CD4-positive, alpha-beta T cell treated with Interleukin-6 at 100 ng/mL for 8 hours (primary cell): ENCODE results near the gene DUSP15.

Experiments used
- DNase-seq: peaks from one replicate; pipeline ENCODE4 v3.0.0-alpha.2; 2020; ENCODE audit warnings: mixed read lengths, low spot score

The DUSP15 gene

GRCh38 chr20:31894980-31895675 lies 24.8 kb upstream of the DUSP15 start:
- DNase-seq: no peak

- no peak for DNase-seq
Measured at GRCh38 chr20:31890646-31891045, 20.3 kb upstream of the DUSP15 start.

- DNase-seq: no peak
Measured at GRCh38 chr20:31883829-31884228, 13.5 kb upstream of the DUSP15 start.

GRCh38 chr20:31881945-31882344 lies 11.6 kb upstream of the DUSP15 start:
- no peak for DNase-seq

- DNase-seq: peak; percentile 83
Measured at GRCh38 chr20:31879143-31879987, 9.0 kb upstream of the DUSP15 start.

GRCh38 chr20:31877684-31878083 lies 7.4 kb upstream of the DUSP15 start:
- DNase-seq: no peak

- no peak for DNase-seq
Measured at GRCh38 chr20:31875671-31876070, 5.3 kb upstream of the DUSP15 start.

GRCh38 chr20:31872406-31872805 lies 2.1 kb upstream of the DUSP15 start:
- no peak for DNase-seq

- no peak for DNase-seq
Measured at GRCh38 chr20:31871618-31871954, 1.3 kb upstream of the DUSP15 start.

- DNase-seq: no peak
Measured at GRCh38 chr20:31870726-31871617, 645 bp upstream of the DUSP15 start.

- no peak for DNase-seq
Measured at GRCh38 chr20:31869673-31869941, 720 bp downstream of the DUSP15 start.

GRCh38 chr20:31868853-31869672 lies 1.3 kb downstream of the DUSP15 start:
- DNase-seq: no peak

GRCh38 chr20:31866221-31866620 lies 4.1 kb downstream of the DUSP15 start:
- no peak for DNase-seq

- no peak for DNase-seq
Measured at GRCh38 chr20:31864521-31865400, 5.6 kb downstream of the DUSP15 start.

- no peak for DNase-seq
Measured at GRCh38 chr20:31863296-31864085, 6.8 kb downstream of the DUSP15 start.

GRCh38 chr20:31862506-31862905 lies 7.8 kb downstream of the DUSP15 start:
- DNase-seq: no peak

- no peak for DNase-seq
Measured at GRCh38 chr20:31862157-31862470, 8.2 kb downstream of the DUSP15 start.

GRCh38 chr20:31861385-31862156 lies 8.8 kb downstream of the DUSP15 start:
- peak; percentile 58 for DNase-seq

- DNase-seq: no peak
Measured at GRCh38 chr20:31861135-31861384, 9.3 kb downstream of the DUSP15 start.
